Fibroblast of skin of left biceps (primary cell): ENCODE results near the gene LYPD6.

ENCODE experiments used
- DNase-seq, 2 experiments: peaks; one replicate each; pipeline ENCODE4 v3.0.0-alpha.2; 2013; ENCODE audit warnings: low read depth in 2 of 2

LYPD6 gene

GRCh38 chr2:149507974-149508373 lies 177.6 kb downstream of the LYPD6 start:
- DNase-seq: no peak

- no peak for DNase-seq
Observed at GRCh38 chr2:149513461-149513860, 183.1 kb downstream of the LYPD6 start.
